Ectodermal cell (in vitro differentiated cells): ENCODE results near the gene MMP7.

Source experiments
- H3K27ac ChIP-seq: 2 replicates; pipeline ENCODE4 v1.7.0; 2013; ENCODE audit warnings: mild to moderate bottlenecking, low read depth, low read length; ENCODE audit not compliant: insufficient read depth, poor library complexity, severe bottlenecking
- H3K27me3 ChIP-seq: 2 replicates; pipeline ENCODE4 v1.7.0; 2013; ENCODE audit warnings: mild to moderate bottlenecking, low read length; ENCODE audit not compliant: insufficient read depth, control insufficient read depth, poor library complexity, severe bottlenecking
- H3K36me3 ChIP-seq: one replicate; pipeline ENCODE4 v1.7.0; 2013; ENCODE audit warnings: low read length; ENCODE audit not compliant: control insufficient read depth, insufficient read depth
- H3K4me1 ChIP-seq: one replicate; pipeline ENCODE4 v1.7.0; 2013; ENCODE audit warnings: low read length; ENCODE audit not compliant: control insufficient read depth, insufficient read depth
- H3K4me3 ChIP-seq: 2 replicates; pipeline ENCODE4 v1.7.0; 2013; ENCODE audit warnings: low read depth, low read length, control low read depth; ENCODE audit not compliant: insufficient read depth
- H3K9me3 ChIP-seq: 2 replicates; pipeline ENCODE4 v1.7.0; 2013; ENCODE audit warnings: mild to moderate bottlenecking, low read length, moderate library complexity; ENCODE audit not compliant: control insufficient read depth
- WGBS, 2 experiments: methylation state at CpG; one replicate each; pipeline ENCODE4 v1.1.7; 2013; ENCODE audit warnings: missing lambda C conversion rate in 2 of 2; 5-methylcytosine and 5-hydroxymethylcytosine counted together

The MMP7 gene

DNA sequence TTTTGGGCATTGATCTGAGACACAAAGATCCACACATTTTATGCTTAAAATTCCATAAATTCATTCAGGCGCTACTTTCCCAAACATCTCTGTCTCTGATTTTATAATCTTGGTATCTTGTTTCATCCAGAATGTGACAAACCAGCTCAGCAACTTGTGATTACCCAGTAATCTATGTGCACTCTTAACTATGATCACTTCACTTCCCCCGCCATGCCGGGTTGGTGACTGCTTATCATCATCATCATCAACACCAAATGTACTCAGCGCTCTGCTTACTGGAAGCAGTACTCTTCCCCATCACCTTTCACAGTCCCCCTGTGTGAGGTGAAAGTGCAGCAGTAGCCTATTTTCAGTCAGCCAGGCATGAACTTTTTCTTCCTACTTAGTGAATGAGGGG is 15.2 kb upstream of the MMP7 start:
- Histone ChIP-seq H3K4me3 (no peak overlapping the region), H3K4me1 (no peaks in the 10 kb centered on the region), H3K9me3 (no peaks in the 10 kb centered on the region), H3K27ac (no peak overlapping the region), H3K36me3 (no peaks in the 10 kb centered on the region), H3K27me3 (no peaks in the 10 kb centered on the region)
- WGBS, 2 experiments: 90 to 95% methylated on average over 4 of the region's 4 CpGs

DNA sequence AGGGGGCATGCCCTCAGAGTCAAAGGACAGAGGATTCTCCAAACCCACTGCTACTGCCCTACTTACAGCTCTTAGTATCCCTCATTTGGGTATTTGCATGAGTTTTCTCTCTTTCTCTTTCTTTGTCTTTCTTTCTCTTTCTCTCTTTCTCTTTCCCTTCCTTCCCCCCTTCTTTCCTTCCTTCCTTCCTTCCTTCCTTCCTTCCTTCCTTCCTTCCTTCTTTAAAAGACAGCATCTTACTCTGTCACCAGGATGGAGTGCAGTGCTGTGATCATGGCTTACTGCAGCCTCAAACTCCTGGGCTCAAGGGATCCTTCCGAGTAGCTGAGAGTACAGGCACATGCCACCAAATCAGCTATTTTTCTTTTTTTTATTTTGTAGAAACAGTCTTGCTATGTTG is 14.0 kb upstream of the MMP7 start:
- no peaks in the 10 kb centered on the region for H3K9me3 ChIP-seq
- no peak overlapping the region for H3K4me3 ChIP-seq
- H3K36me3 ChIP-seq: no peaks in the 10 kb centered on the region
- H3K27me3 ChIP-seq: no peaks in the 10 kb centered on the region
- H3K4me1 ChIP-seq: peaks cover 2% of the 10 kb centered on the region
- WGBS, 2 experiments: 89 to 91% methylated on average over 1 of the region's 1 CpG
- H3K27ac ChIP-seq: no peak overlapping the region

DNA sequence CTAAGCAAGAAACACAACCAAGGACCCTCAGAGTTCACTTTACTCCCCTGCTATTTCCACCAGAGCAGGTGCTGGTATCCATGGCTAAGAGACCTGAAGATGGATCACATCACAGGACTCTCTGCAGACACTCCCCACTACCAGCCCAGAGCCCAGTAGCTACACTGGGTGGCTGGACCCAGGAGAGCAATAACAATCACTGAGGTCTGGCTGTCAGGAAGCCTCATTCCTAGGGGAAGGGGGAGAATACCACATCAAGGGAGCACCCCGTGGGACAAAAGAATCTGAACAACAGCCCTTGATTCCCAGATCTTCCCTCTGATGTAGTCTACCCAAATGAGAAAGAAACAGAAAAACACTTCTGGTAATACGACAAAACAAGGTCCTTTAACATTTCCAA is 9.0 kb upstream of the MMP7 start:
- Histone ChIP-seq H3K27ac (no peak overlapping the region), H3K4me3 (no peak overlapping the region), H3K27me3 (no peaks in the 10 kb centered on the region), H3K9me3 (no peaks in the 10 kb centered on the region), H3K4me1 (peaks cover 4% of the 10 kb centered on the region), H3K36me3 (no peaks in the 10 kb centered on the region)
- 71 to 80% methylated on average over 2 of the region's 2 CpGs for WGBS, 2 experiments

DNA sequence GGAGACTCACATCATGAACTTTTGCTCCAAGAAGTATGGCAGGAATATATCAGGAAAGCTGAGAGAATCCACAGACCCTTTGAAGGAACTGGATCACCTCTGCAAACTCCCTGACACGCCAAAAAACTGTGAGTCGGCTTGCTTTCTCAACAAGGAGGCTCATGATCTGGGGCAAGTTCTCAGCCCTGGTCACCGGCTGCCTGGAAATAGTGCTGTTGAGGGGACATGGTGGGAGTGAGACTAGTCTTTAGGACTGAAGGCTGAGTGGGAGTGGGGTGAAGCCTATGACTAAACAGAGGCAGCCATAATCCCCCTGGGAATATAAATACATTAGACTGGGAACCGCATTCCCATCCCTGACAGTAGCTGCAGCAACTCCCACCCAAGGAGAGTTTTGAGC is 8.4 kb upstream of the MMP7 start:
- H3K4me3 ChIP-seq: no peak overlapping the region
- H3K27ac ChIP-seq: no peak overlapping the region
- peaks cover 4% of the 10 kb centered on the region for H3K4me1 ChIP-seq
- no peaks in the 10 kb centered on the region for H3K36me3 ChIP-seq
- no peaks in the 10 kb centered on the region for H3K27me3 ChIP-seq
- 95 to 96% methylated on average over 4 of the region's 4 CpGs for WGBS, 2 experiments
- H3K9me3 ChIP-seq: no peaks in the 10 kb centered on the region

DNA sequence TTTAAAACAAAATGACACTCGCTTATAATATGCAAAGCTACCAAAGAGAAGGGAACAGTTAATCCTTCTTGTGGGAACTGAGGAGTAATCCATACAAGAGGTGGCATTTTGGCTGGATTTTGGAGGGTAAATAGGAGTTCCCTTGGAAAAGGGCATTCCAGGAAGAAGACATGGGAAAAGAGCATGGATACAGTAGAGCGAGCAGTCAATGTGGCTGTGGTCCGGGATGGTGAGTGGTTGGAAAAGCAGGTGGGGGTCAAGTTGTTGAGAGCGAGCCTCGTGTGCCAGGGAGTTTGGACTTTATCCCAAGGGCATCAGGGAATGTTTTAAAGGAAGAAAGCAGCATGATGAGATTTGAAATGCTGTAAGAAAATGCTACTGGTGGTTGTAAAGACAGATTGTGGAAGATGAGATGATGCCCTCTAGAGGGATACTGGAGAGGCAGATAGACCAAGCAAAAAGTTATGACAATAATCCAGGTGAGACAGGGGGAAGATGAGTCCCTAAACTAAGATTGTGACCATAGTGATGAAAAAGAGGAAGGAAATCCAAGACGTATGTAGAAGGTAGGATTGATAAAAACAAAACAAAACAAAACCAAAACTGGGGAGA is 3.8 kb upstream of the MMP7 start:
- H3K4me3 ChIP-seq: no peak overlapping the region
- no peaks in the 10 kb centered on the region for H3K4me1 ChIP-seq
- H3K36me3 ChIP-seq: no peaks in the 10 kb centered on the region
- 91 to 92% methylated on average over 6 of the region's 6 CpGs for whole genome bisulfite sequencing, 2 experiments
- H3K27ac ChIP-seq: no peak overlapping the region
- H3K9me3 ChIP-seq: no peaks in the 10 kb centered on the region
- H3K27me3 ChIP-seq: no peaks in the 10 kb centered on the region

DNA sequence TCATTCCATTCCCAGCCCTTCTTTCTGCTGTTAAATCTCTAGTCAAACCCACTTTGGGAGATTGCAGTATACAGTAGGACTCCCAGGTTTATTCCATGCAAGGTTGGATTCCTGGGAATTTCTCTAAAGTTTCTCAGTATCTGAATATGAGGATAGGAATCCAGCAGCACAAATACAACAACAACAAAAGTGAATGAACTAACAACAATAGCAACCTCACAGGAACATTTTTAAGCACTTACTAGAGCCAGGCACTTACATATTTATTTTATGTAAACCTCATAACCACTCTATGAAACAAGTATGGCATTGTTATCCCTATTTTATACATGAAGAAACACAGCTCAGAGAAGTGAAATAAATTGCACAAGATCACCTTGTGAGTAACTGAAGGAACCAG is 1.9 kb downstream of the MMP7 start:
- Histone ChIP-seq H3K36me3 (no peaks in the 10 kb centered on the region), H3K27ac (no peak overlapping the region), H3K4me1 (no peaks in the 10 kb centered on the region), H3K27me3 (no peaks in the 10 kb centered on the region), H3K9me3 (no peaks in the 10 kb centered on the region), H3K4me3 (no peak overlapping the region)

DNA sequence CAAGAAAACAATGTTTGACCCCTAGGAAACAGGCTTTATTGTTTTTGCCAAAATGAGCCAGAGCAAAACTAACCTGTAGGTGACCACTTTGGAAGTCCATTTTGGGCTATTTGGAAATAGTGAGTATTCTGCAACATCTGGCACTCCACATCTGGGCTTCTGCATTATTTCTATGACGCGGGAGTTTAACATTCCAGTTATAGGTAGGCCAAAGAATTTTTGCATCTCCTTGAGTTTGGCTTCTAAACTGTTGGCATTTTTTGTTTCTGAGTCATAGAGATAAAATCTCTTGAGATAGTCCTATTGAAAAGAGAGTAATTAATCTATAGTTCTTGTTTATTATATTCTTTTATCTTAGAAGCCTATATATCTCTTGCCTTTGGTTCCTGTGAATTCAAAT is 2.9 kb downstream of the MMP7 start:
- WGBS, 2 experiments: 96 to 100% methylated on average over 2 of the region's 2 CpGs

DNA sequence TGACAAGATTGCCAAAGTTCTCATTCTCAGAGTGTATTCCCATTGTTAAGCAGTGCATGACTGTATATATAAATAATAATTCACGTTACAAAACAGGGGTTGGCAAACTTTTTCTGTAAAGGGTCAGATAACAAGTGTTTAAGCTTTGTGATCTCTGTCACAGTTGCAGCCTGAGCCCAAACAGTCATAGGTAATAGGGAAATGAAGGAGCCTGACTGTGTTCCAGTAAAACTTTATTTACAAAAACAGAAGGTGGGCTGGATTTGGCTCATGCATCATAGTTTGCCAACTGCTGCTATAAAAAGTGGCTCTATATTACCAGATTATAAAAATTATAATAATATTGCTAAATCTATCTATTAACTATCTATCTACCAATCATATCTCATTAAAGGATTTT is 3.5 kb downstream of the MMP7 start:
- H3K27me3 ChIP-seq: no peaks in the 10 kb centered on the region
- WGBS, 2 experiments: 80 to 88% methylated on average over 1 of the region's 1 CpG
- H3K9me3 ChIP-seq: no peaks in the 10 kb centered on the region
- no peaks in the 10 kb centered on the region for H3K4me1 ChIP-seq
- H3K4me3 ChIP-seq: no peak overlapping the region
- no peak overlapping the region for H3K27ac ChIP-seq
- no peaks in the 10 kb centered on the region for H3K36me3 ChIP-seq

More for the DNA sequence above, 2.9 kb downstream of the MMP7 start:
- no peaks in the 10 kb centered on the region for H3K9me3 ChIP-seq
- H3K4me1 ChIP-seq: no peaks in the 10 kb centered on the region
- no peak overlapping the region for H3K27ac ChIP-seq
- no peak overlapping the region for H3K4me3 ChIP-seq
- H3K27me3 ChIP-seq: no peaks in the 10 kb centered on the region
- no peaks in the 10 kb centered on the region for H3K36me3 ChIP-seq

DNA sequence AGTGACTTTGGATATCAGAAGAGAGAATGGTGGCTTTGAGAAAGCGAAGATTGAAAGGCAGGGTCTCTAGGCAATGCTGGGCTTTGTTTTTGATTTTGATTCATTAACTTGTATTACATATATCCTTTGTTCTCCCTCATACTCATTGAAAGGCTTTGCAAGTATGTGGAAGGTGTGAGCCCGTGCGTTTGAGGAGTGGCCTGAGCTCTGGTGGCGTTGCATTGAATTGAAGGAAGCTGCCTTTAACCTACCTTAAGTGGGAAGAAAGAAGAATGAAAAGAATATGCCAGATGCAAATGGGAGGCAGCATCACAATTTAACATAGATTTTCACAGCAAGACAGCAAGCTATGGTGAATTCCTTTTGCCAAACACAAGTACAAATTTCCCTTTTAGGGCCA is 6.7 kb downstream of the MMP7 start:
- H3K4me3 ChIP-seq: no peak overlapping the region
- 71 to 83% methylated on average over 1 to 4 of the region's 4 CpGs for WGBS, 2 experiments
- H3K9me3 ChIP-seq: no peaks in the 10 kb centered on the region
- no peaks in the 10 kb centered on the region for H3K27me3 ChIP-seq
- H3K27ac ChIP-seq: no peak overlapping the region
- H3K36me3 ChIP-seq: no peaks in the 10 kb centered on the region
- H3K4me1 ChIP-seq: no peaks in the 10 kb centered on the region

DNA sequence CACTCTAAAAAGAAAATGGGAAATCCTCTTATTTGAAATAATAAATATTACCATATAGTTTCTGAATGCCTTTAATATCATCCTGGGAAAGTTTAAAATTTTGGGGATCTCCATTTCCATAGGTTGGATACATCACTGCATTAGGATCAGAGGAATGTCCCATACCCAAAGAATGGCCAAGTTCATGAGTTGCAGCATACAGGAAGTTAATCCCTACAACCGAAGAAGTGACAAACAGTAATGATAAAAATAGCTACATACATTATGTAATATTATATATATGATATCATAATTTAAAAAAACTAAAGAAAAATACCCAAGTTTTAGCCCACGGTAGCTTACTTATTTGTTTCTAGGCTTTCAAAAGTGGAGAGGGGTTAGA is 7.4 kb downstream of the MMP7 start:
- no CpG with 5 or more reads among the region's 2 CpGs for WGBS, 2 experiments
- Histone ChIP-seq H3K36me3 (no peaks in the 10 kb centered on the region), H3K4me3 (no peak overlapping the region), H3K4me1 (no peaks in the 10 kb centered on the region), H3K27me3 (no peaks in the 10 kb centered on the region), H3K27ac (no peak overlapping the region), H3K9me3 (no peaks in the 10 kb centered on the region)
